ENCODE data around the gene MSI2. TPM values are rescaled to one million over a fixed set of nuclear protein-coding genes. Genes with fewer than 3 reads are reported as not detected.

The MSI2 gene
- total RNA-seq, 6 experiments from 2014 or later, result 12.0 to 22.6 (median 19.4) TPM

DNA sequence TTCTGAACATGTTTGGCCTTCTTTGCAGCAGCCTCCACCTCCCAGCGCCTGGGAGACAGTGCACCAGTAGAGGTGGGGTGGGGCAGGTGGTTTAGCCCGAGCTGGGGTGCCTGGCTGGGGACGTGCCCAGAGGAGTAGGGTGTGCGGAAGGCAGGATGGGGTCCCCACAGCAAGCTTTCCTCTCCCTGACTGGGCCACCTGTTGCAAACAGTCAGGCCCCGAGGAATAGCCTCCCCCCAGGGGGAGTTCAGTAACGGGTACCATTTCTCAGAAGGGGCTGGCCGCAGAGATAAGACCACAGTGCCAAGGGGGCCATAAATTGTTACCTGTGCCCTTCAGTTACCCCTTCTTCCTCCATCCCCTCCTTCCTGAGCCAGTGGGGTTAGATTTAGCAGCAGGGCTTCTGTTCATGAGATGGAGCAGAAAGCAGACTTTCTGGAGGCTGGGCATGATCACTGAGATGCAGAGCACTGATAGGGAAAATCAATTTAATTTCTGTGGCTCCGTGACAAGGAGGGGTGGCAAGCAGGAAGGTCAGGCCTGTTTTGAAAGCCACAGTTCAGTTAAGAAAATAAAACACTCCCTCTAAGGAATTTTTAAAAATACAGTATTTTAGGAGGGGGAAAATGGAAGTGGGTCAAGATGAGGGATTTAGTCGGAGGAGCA, 181.9 kb downstream of the MSI2 start:
- TF ChIP-seq POLR2A (IDR thresholded peaks at IDR 0.05) (no peak), CTCF (IDR thresholded peaks at IDR 0.05) (no peak)
- Histone ChIP-seq H3K9me3 (no peaks in the 10 kb centered on the region), H3K4me3 (no peak overlapping the region), H3K4me1 (no peaks in the 10 kb centered on the region), H3K36me3 (no peaks in the 10 kb centered on the region), H3K27ac (no peak overlapping the region), H3K27me3 (no peaks in the 10 kb centered on the region)
- 77% methylated on average over 5 of the region's 9 CpGs for WGBS (ENCODE audit: insufficient coverage, low coverage, low lambda C conversion rate, missing lambda C conversion rate)
- no peak for ATAC-seq
- intact Hi-C loops (cut with DNase I), result no loop called here
- no peak for DNase-seq

DNA sequence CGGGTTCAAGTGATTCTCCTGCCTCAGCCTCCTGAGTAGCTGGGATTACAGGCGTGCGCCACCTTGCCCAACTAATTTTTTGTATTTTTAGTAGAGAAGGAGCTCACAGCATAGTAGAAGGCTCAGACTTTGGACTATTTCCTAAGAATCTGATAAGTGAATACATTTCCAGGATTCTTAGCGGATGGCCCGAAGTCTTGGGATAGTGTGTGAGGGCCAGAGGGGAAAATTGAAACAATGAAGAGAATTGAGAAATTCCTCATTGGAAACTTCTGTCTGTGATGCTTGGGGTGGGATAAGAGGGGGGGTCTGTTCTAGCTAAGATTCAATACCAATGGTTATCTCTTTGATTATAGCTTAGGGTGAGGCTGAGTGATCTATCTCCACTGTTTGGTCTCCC, 183.3 kb downstream of the MSI2 start:
- no peak for ATAC-seq
- Histone ChIP-seq H3K27me3 (no peaks in the 10 kb centered on the region), H3K36me3 (no peaks in the 10 kb centered on the region), H3K4me3 (no peak overlapping the region), H3K4me1 (no peaks in the 10 kb centered on the region), H3K27ac (no peak overlapping the region), H3K9me3 (no peaks in the 10 kb centered on the region)
- 100% methylated on average over 5 of the region's 5 CpGs for WGBS (ENCODE audit: insufficient coverage, low coverage, low lambda C conversion rate, missing lambda C conversion rate)
- DNase-seq, result no peak
- intact Hi-C loops (cut with DNase I), result no loop called here
- TF ChIP-seq CTCF (IDR thresholded peaks at IDR 0.05), result no peak
- no peak for TF ChIP-seq POLR2A (IDR thresholded peaks at IDR 0.05)

GRCh38 chr17:57440522-57441269, 184.4 kb downstream of the MSI2 start:
- H3K27me3 ChIP-seq, result no peaks in the 10 kb centered on the region
- no peaks in the 10 kb centered on the region for H3K36me3 ChIP-seq
- peak in 3 of 4 donors; percentile 35 to 56 (median 46) for ATAC-seq
- H3K9me3 ChIP-seq, result no peaks in the 10 kb centered on the region
- H3K27ac ChIP-seq, result no peak overlapping the region
- 54% methylated on average over 4 of the region's 15 CpGs for WGBS (ENCODE audit: insufficient coverage, low coverage, low lambda C conversion rate, missing lambda C conversion rate)
- no peak overlapping the region for H3K4me3 ChIP-seq
- no peaks in the 10 kb centered on the region for H3K4me1 ChIP-seq
- DNase-seq, result no peak
- peak in 1 of 4 donors; percentile 29 for TF ChIP-seq CTCF (IDR thresholded peaks at IDR 0.05)
- no peak for TF ChIP-seq POLR2A (IDR thresholded peaks at IDR 0.05)
- intact Hi-C loops (cut with DNase I), result no loop called here

- intact Hi-C loops (cut with DNase I), result no loop called here
- DNase-seq (no peak), ATAC-seq (no peak)
- Histone ChIP-seq H3K9me3 (no peaks in the 10 kb centered on the region), H3K36me3 (no peaks in the 10 kb centered on the region), H3K4me1 (no peaks in the 10 kb centered on the region), H3K27ac (no peak overlapping the region), H3K4me3 (no peak overlapping the region), H3K27me3 (no peaks in the 10 kb centered on the region)
- WGBS (ENCODE audit: insufficient coverage, low coverage, low lambda C conversion rate, missing lambda C conversion rate), result 10% methylated on average over 1 of the region's 1 CpG
- TF ChIP-seq POLR2A (IDR thresholded peaks at IDR 0.05) (no peak), CTCF (IDR thresholded peaks at IDR 0.05) (no peak)
Measured at GRCh38 chr17:57441270-57441600, 184.9 kb downstream of the MSI2 start.

All from right lobe of liver (tissue), 6 donors.